IPS-18a (cell line): ENCODE measurements around the gene MED8.

Experiments
- H3K27ac ChIP-seq: one replicate; pipeline ENCODE4 v1.5.1; 2013; ENCODE audit warnings: low read length
- H3K27me3 ChIP-seq: one replicate; pipeline ENCODE4 v1.6.1; 2013; ENCODE audit warnings: mild to moderate bottlenecking, low read length; ENCODE audit not compliant: control insufficient read depth, insufficient read depth
- H3K36me3 ChIP-seq: one replicate; pipeline ENCODE4 v1.6.1; 2013; ENCODE audit warnings: low read depth, low read length; ENCODE audit not compliant: control insufficient read depth
- H3K4me1 ChIP-seq: one replicate; pipeline ENCODE4 v1.6.1; 2013; ENCODE audit warnings: low read depth, low read length; ENCODE audit not compliant: control insufficient read depth
- H3K4me3 ChIP-seq: one replicate; pipeline ENCODE4 v1.5.1; 2013; ENCODE audit warnings: low read length
- H3K9ac ChIP-seq: one replicate; pipeline ENCODE4 v1.6.1; 2013; ENCODE audit warnings: mild to moderate bottlenecking, low read length, moderate library complexity
- H3K9me3 ChIP-seq: one replicate; pipeline ENCODE4 v1.6.1; 2013; ENCODE audit warnings: low read depth, low read length; ENCODE audit not compliant: control insufficient read depth

Gene MED8

GRCh38 chr1:43339584-43340232 lies 49.9 kb downstream of the MED8 start:
- Histone ChIP-seq H3K36me3 (no peaks in the 10 kb centered on the region), H3K4me1 (no peaks in the 10 kb centered on the region), H3K9ac (no peak overlapping the region), H3K4me3 (no peak overlapping the region), H3K27me3 (no peaks in the 10 kb centered on the region), H3K27ac (no peak overlapping the region), H3K9me3 (no peaks in the 10 kb centered on the region)

DNA sequence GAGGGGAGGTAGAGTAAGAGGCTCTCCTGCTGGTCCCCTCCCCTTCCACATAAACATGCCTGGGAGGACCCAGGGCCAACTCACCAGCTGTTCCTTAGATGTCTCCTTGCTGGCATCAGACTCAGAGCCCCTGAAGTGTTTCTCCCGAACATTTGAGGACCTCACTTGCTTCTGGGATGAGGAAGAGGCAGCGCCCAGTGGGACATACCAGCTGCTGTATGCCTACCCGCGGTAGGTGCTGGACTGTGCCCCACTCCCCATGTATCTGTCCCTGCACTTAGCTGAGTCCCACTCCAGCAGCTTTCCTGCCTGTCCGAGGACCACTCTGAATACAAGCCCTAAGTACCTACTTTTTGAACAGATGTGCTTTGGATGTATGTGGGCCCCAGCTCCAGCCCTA lies 51.6 kb downstream of the MED8 start:
- Histone ChIP-seq H3K27me3 (no peaks in the 10 kb centered on the region), H3K27ac (no peak overlapping the region), H3K36me3 (no peaks in the 10 kb centered on the region), H3K4me1 (no peaks in the 10 kb centered on the region), H3K9me3 (no peaks in the 10 kb centered on the region), H3K9ac (no peak overlapping the region), H3K4me3 (no peak overlapping the region)

GRCh38 chr1:43337588-43337987 lies 52.0 kb downstream of the MED8 start, which contains the start of gene MPL:
Gene MPL (plus strand): TSS chr1:43337818. CDS start chr1:43337849, 31 bp downstream.
- Histone ChIP-seq H3K9me3 (no peaks in the 10 kb centered on the region), H3K4me1 (no peaks in the 10 kb centered on the region), H3K27ac (no peak within 1 kb of the TSS), H3K9ac (no peak within 1 kb of the TSS), H3K36me3 (no peaks in the 10 kb centered on the region), H3K27me3 (no peaks in the 10 kb centered on the region), H3K4me3 (no peak within 1 kb of the TSS)

DNA sequence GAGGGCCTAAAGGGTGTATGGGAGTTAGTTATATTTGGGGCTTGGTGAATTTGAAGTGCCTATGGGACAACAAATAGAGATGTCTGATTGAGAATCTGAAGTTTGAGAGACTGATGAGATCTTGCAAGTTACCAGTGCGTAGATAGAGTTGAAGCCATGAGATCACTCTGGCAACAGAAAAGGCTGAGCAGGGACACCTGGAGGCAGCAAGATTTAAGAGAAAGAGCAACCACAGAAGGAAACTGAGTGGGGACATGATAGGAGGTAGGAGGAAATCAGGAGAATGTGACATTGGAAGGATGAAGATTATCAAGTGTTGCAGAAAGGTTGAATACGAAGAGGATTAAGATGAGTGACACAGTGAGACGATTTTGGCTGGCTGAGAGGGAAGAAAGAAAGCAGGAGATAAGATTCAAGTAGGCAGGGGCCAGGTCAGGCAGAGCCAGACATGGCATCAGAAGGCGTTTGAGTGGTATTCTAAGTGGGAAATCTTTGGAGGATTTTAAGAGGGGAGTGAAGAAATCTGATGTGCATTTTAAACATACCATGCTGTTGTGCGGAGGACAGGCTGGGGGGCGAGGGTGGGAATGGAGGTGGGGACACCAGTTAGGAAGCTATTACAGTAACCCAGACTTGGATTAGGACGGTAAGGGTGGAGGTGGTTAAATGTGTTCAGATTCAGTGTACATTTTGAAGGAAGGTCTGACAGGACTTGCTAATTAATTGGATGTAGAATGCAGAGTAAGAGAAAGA lies 55.0 kb downstream of the MED8 start:
- H3K36me3 ChIP-seq: no peaks in the 10 kb centered on the region
- no peak overlapping the region for H3K4me3 ChIP-seq
- H3K4me1 ChIP-seq: peaks cover 7% of the 10 kb centered on the region
- H3K27me3 ChIP-seq: no peaks in the 10 kb centered on the region
- H3K9ac ChIP-seq: no peak overlapping the region
- H3K27ac ChIP-seq: no peak overlapping the region
- H3K9me3 ChIP-seq: no peaks in the 10 kb centered on the region
